Measurements from ENCODE around the gene TBX1. TPM values are rescaled to one million over a fixed set of nuclear protein-coding genes. Genes with fewer than 3 reads are reported as not detected.

TBX1 gene
- total RNA-seq, 1 experiment from 2014 or later = 12.8 TPM

- TF ChIP-seq PRDM15 (CRISPR knock-in tag; IDR thresholded peaks at IDR 0.05) (no peak), KAT7 (CRISPR knock-in tag; IDR thresholded peaks at IDR 0.05; ENCODE audit: borderline replicate concordance) (no peak), NR1H2 (CRISPR knock-in tag; IDR thresholded peaks at IDR 0.05) (no peak), ZNF423 (CRISPR knock-in tag; IDR thresholded peaks at IDR 0.05) (no peak), PRRX2 (CRISPR knock-in tag; IDR thresholded peaks at IDR 0.05) (no peak), HMGA2 (CRISPR knock-in tag; IDR thresholded peaks at IDR 0.05) (no peak), ZNF317 (CRISPR knock-in tag; IDR thresholded peaks at IDR 0.05; ENCODE audit: borderline replicate concordance, low read depth) (no peak), E2F1 (CRISPR knock-in tag; IDR thresholded peaks at IDR 0.05) (no peak), ELF4 (CRISPR knock-in tag; IDR thresholded peaks at IDR 0.05; ENCODE audit: low read depth) (no peak), OVOL2 (CRISPR knock-in tag; IDR thresholded peaks at IDR 0.05; ENCODE audit: borderline replicate concordance) (no peak), E2F4 (CRISPR knock-in tag; IDR thresholded peaks at IDR 0.05; ENCODE audit: borderline replicate concordance, low read depth) (no peak), ZMAT4 (CRISPR knock-in tag; IDR thresholded peaks at IDR 0.05) (no peak)
These were observed 26.4 kb upstream of the TBX1 start (continued) for GRCh38 chr22:19734163-19734562.

- peaks cover 7% of the 10 kb centered on the region for H3K27me3 Mint-ChIP-seq (ENCODE audit: low read depth)
- no peak overlapping the region for H3K27ac Mint-ChIP-seq
- no peak overlapping the region for H3K4me3 Mint-ChIP-seq
- no peak for ATAC-seq
- DNase-seq (ENCODE audit: low spot score) = no peak
- POLR2A ChIA-PET = no interaction called here
- H3K9me3 Mint-ChIP-seq = no peaks in the 10 kb centered on the region
- H3K4me1 Mint-ChIP-seq = no peaks in the 10 kb centered on the region
- no peaks in the 10 kb centered on the region for H3K36me3 Mint-ChIP-seq
- CTCF ChIA-PET = interaction anchor here (0.7 to 1.2 kb wide), 2 partner anchors 11 to 175 kb away, joined by 3 read pairs; no protein-coding TSS in a partner anchor
- TF ChIP-seq ESRRA (CRISPR knock-in tag; IDR thresholded peaks at IDR 0.05; ENCODE audit: borderline replicate concordance) (no peak), ZNF263 (CRISPR knock-in tag; IDR thresholded peaks at IDR 0.05; ENCODE audit: low read depth) (peak; percentile 78; the same call in 1 of the 2 replicates)
These were observed 25.7 kb upstream of the TBX1 start for GRCh38 chr22:19734837-19735382.

- CTCF ChIA-PET = interaction anchor here (1.2 kb wide), 1 partner anchor 12 kb away, joined by 3 read pairs; no protein-coding TSS in a partner anchor
- Mint-ChIP-seq H3K9me3 (no peaks in the 10 kb centered on the region), H3K36me3 (no peaks in the 10 kb centered on the region), H3K27me3 (ENCODE audit: low read depth) (no peaks in the 10 kb centered on the region), H3K27ac (no peak overlapping the region), H3K4me3 (no peak overlapping the region), H3K4me1 (no peaks in the 10 kb centered on the region)
- POLR2A ChIA-PET = no interaction called here
- no peak for ATAC-seq
- no peak for DNase-seq (ENCODE audit: low spot score)
- TF ChIP-seq SMAD4 (CRISPR knock-in tag; IDR thresholded peaks at IDR 0.05) (no peak), NFYB (CRISPR knock-in tag; conservative IDR thresholded peaks at IDR 0.05; ENCODE audit: low read depth) (no peak), ZBTB21 (CRISPR knock-in tag; IDR thresholded peaks at IDR 0.05; ENCODE audit: borderline replicate concordance) (no peak), STAT6 (CRISPR knock-in tag; conservative IDR thresholded peaks at IDR 0.05; ENCODE audit: low read depth) (no peak), HMGXB4 (CRISPR knock-in tag; IDR thresholded peaks at IDR 0.05) (no peak), JAZF1 (CRISPR knock-in tag; IDR thresholded peaks at IDR 0.05) (no peak), SP1 (CRISPR knock-in tag; conservative IDR thresholded peaks at IDR 0.05) (no peak), NFE2L1 (CRISPR knock-in tag; IDR thresholded peaks at IDR 0.05) (no peak)
These were observed 24.7 kb upstream of the TBX1 start for GRCh38 chr22:19735665-19736510.

All from WTC11 (cell line).